SKM-1 (cell line): Measurements from ENCODE around the gene HSPB1.
"Not testable (repeated sequence)": the region's sequence is repeated elsewhere in the genome, so short reads cannot be mapped to it uniquely, and the experiment has no call there.

Experiments
- DNase-seq: peaks from one replicate; lab custom pipeline; 2025; ENCODE audit not compliant: unreplicated experiment; lab: John Stamatoyannopoulos, UW

The HSPB1 gene

GRCh38 chr7:76302347-76303201 is at the start of gene HSPB1:
Gene HSPB1 (plus strand): TSS chr7:76302673. CDS start chr7:76302713, 40 bp downstream.
- DNase-seq: peak; percentile 69

GRCh38 chr7:76254781-76255180 is 47.7 kb upstream of the HSPB1 start:
- DNase-seq: no peak

GRCh38 chr7:76257973-76258372 is 44.5 kb upstream of the HSPB1 start:
- DNase-seq: no peak

GRCh38 chr7:76259124-76260093 is 43.1 kb upstream of the HSPB1 start:
- no peak for DNase-seq

GRCh38 chr7:76260171-76260703 is 42.2 kb upstream of the HSPB1 start:
- DNase-seq: no peak

GRCh38 chr7:76261329-76261728 is 41.1 kb upstream of the HSPB1 start:
- DNase-seq: no peak

- no peak for DNase-seq
These were observed 40.5 kb upstream of the HSPB1 start for GRCh38 chr7:76261931-76262330.

- peak; percentile 45 for DNase-seq
These were observed 39.6 kb upstream of the HSPB1 start for GRCh38 chr7:76262683-76263402.

- DNase-seq: no peak
These were observed 37.2 kb upstream of the HSPB1 start for GRCh38 chr7:76265299-76265698.

GRCh38 chr7:76267107-76267893 is 35.2 kb upstream of the HSPB1 start:
- no peak for DNase-seq

- no peak for DNase-seq
These were observed 34.6 kb upstream of the HSPB1 start for GRCh38 chr7:76267894-76268183.

GRCh38 chr7:76268376-76268775 is 34.1 kb upstream of the HSPB1 start:
- no peak for DNase-seq

- no peak for DNase-seq
These were observed 32.6 kb upstream of the HSPB1 start for GRCh38 chr7:76269895-76270294.

GRCh38 chr7:76271384-76271783 is 31.1 kb upstream of the HSPB1 start:
- not testable (repeated sequence) for DNase-seq

GRCh38 chr7:76272142-76272541 is 30.3 kb upstream of the HSPB1 start:
- DNase-seq: no peak

GRCh38 chr7:76272851-76273497 is 29.5 kb upstream of the HSPB1 start:
- DNase-seq: no peak

GRCh38 chr7:76273503-76273902 is 29.0 kb upstream of the HSPB1 start:
- DNase-seq: no peak

GRCh38 chr7:76278540-76278939 is 23.9 kb upstream of the HSPB1 start:
- no peak for DNase-seq

- no peak for DNase-seq
These were observed 22.1 kb upstream of the HSPB1 start for GRCh38 chr7:76280408-76280807.
